PC-3 (cell line): ENCODE results near the gene SFT2D1. TPM values are rescaled to one million over a fixed set of nuclear protein-coding genes. Genes with fewer than 3 reads are reported as not detected.

Experiments
- ATAC-seq: fragments of 200-7000 bp; cut with Tn5 transposase; 2 replicates; pipeline ENCODE4 v1.9.1; 2020; ENCODE audit warnings: mild to moderate bottlenecking, moderate library complexity
- Bru-seq: library from RNA; stranded (reverse); fragments of 400-500 nt; gene quantifications from one replicate; lab custom pipeline; 2021; lab: Mats Ljungman, UMichigan
- BruChase-seq, 2 experiments: library from RNA; stranded (reverse); fragments of 400-500 nt; gene quantifications; one replicate each; lab custom pipeline; 2021; lab: Mats Ljungman, UMichigan
- BruUV-seq: library from RNA; stranded (reverse); fragments of 400-500 nt; replicated peaks from 2 replicates; lab custom pipeline; 2021; lab: Mats Ljungman, UMichigan
- CTCF ChIA-PET: fragments of 300-600 bp; sonication (Branson Sonifier 250); formaldehyde crosslinking; loops from one replicate; lab custom pipeline; 2022; ENCODE audit warnings: antibody characterized with exemption; lab: Charles Lee
- POLR2A ChIA-PET: fragments of 300-600 bp; sonication (Branson Sonifier 250); formaldehyde crosslinking; loops from one replicate; lab custom pipeline; 2022; ENCODE audit warnings: antibody characterized with exemption; ENCODE audit not compliant: unreplicated experiment; lab: Charles Lee
- DNase-seq: peaks from one replicate; pipeline ENCODE4 v3.0.0-alpha.2; 2015
- H2AFZ ChIP-seq: fragments of 300-600 bp; sonication (generic); 2 replicates; pipeline ENCODE4 v1.6.0; 2016; ENCODE audit warnings: antibody characterized with exemption, low read length
- H3F3A ChIP-seq: fragments of 300-600 bp; sonication (generic); one replicate; pipeline ENCODE4 v1.6.0; 2017; ENCODE audit warnings: antibody characterized with exemption, low read length, control low read depth, mild to moderate bottlenecking; ENCODE audit not compliant: unreplicated experiment
- H3K27ac ChIP-seq: fragments of 300-600 bp; sonication (generic); 2 replicates; pipeline ENCODE4 v1.5.1; 2016; ENCODE audit warnings: mild to moderate bottlenecking, low read length
- H3K27me3 ChIP-seq: fragments of 300-600 bp; sonication (generic); 2 replicates; pipeline ENCODE4 v1.6.1; 2016; ENCODE audit warnings: low read length, mixed read lengths
- H3K36me3 ChIP-seq: fragments of 300-600 bp; sonication (generic); 2 replicates; pipeline ENCODE4 v1.6.1; 2016; ENCODE audit warnings: low read depth, mixed run types, low read length, mixed read lengths
- H3K4me1 ChIP-seq: fragments of 300-600 bp; sonication (generic); 2 replicates; pipeline ENCODE4 v1.5.1; 2016; ENCODE audit warnings: low read length; ENCODE audit not compliant: insufficient read depth
- H3K4me2 ChIP-seq: fragments of 300-600 bp; sonication (generic); 2 replicates; pipeline ENCODE4 v1.6.0; 2016; ENCODE audit warnings: low read length
- H3K4me3 ChIP-seq: fragments of 300-600 bp; sonication (generic); 2 replicates; pipeline ENCODE4 v1.5.1; 2016; ENCODE audit warnings: mild to moderate bottlenecking, low read length, mixed read lengths
- H3K79me2 ChIP-seq: fragments of 300-600 bp; sonication (generic); 2 replicates; pipeline ENCODE4 v1.6.1; 2017; ENCODE audit warnings: low read length, mixed read lengths
- H3K9ac ChIP-seq: fragments of 300-600 bp; sonication (generic); 2 replicates; pipeline ENCODE4 v1.6.0; 2016; ENCODE audit warnings: mild to moderate bottlenecking, low read length
- H3K9me2 ChIP-seq: fragments of 300-600 bp; sonication (generic); replicated peaks from 2 replicates; pipeline ENCODE4 v1.6.1; 2016; ENCODE audit warnings: mixed run types, low read length, mixed read lengths
- H3K9me3 ChIP-seq: fragments of 300-600 bp; sonication (generic); 2 replicates; pipeline ENCODE4 v1.6.1; 2016; ENCODE audit warnings: low read length, mixed read lengths
- H4K20me1 ChIP-seq: fragments of 300-600 bp; sonication (generic); 2 replicates; pipeline ENCODE4 v1.6.1; 2016; ENCODE audit warnings: low read length, mixed read lengths
- EZH2 ChIP-seq: fragments of 300-600 bp; sonication (generic); IDR thresholded peaks from one replicate; pipeline ENCODE4 v1.6.1; 2017; ENCODE audit warnings: antibody characterized with exemption, mild to moderate bottlenecking, low read length; ENCODE audit not compliant: unreplicated experiment
- EZH2phosphoT487 ChIP-seq: fragments of 300-600 bp; sonication (generic); IDR thresholded peaks from 2 replicates; pipeline ENCODE4 v1.6.1; 2018; ENCODE audit warnings: mild to moderate bottlenecking, antibody characterized with exemption, low read length, borderline replicate concordance
- intact Hi-C: fragments of 100-400 bp; cut with micrococcal nuclease; formaldehyde crosslinking; loops from 2 replicates; pipeline ENCODE4 v1.9.0; 2023
- long read RNA-seq: library from polyadenylated mRNA; unstranded; transcript quantifications from one replicate; pipeline ENCODE4 v2.0.0, GENCODE V29; 2021; ENCODE audit not compliant: unreplicated experiment
- total RNA-seq: library from RNA; depleted of rRNA; stranded (reverse); fragments of >200 nt; gene quantifications from 2 replicates; pipeline ENCODE4 v1.2.3, GENCODE V29; 2014; rRNA removed
- TF ChIP-seq, protein P1 (sequence below): fragments of 300-600 bp; sonication (generic); conservative IDR thresholded peaks from 2 replicates; pipeline ENCODE4 v1.5.1; 2017; ENCODE audit warnings: antibody characterized with exemption, low read depth, mild to moderate bottlenecking, low read length

Gene SFT2D1
- total RNA-seq = 28.0 and 32.1 TPM in 2 replicates
- Bru-seq, nascent RNA = percentile 76 among the genes with signal in this experiment
- BruChase-seq, experiment 1, labeled RNA remaining after a 6-hour chase = percentile 77 among the genes with signal in this experiment
- percentile 86 among the genes with signal in this experiment for BruChase-seq, experiment 2, labeled RNA remaining after a 2-hour chase
- long read RNA-seq, transcript SFT2D1-201 (8 exons, 1,079 nt) = major isoform, 92 of 111 reads
- long read RNA-seq, partial matches to known transcripts = 7 of 111 reads
- long read RNA-seq, other reads (novel, unspliced or antisense) = 12 of 111 reads

DNA sequence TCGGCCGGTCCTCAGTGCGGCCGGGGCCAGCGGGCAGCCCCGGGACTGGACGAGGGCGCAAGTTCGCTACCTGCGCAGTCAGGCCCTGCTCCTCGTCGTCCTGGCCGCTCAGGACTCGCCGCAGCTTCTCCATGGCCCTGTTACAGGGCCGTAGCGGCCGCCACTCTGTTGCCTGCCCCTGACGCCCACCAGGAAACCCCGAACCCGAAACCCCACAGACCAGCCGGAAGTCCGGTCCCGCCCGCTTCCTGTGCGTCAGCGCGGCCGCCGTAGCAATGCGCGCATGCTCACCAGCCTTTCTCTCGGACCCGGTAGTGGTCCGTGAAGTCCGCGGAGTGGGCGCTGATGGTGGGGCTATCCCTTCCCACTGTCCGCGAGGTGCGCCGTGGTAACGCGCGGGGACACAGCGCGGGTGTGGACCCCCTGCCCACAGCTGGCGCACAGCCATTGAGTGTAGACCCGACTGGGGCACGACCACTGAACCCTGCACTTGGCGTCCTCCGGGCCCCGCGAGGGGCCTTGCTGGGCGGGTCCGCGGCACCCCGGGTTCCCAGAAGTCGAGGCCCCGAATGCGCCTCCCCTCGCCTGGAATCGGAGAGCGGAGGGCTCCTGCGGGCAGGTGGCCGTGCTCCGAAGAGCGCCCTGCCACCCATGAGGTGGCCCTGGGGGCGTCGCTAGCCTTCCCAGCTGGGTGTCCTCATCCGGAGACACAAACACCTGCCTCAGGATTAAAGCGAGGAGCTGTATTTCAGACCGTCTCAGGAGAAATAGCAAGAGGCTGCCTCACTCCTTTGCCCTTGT is at the start of gene SFT2D1:
Gene SFT2D1 (minus strand): TSS at position 197 of the 801 bp plus-strand sequence. CDS start 64 bp downstream, at position 133.
- H3K4me2 ChIP-seq = peak within 1 kb of the TSS; percentile 99
- no peaks in the 10 kb centered on the region for H3K9me3 ChIP-seq
- H3K27me3 ChIP-seq = no peaks in the 10 kb centered on the region
- H3K36me3 ChIP-seq = no peaks in the 10 kb centered on the region
- peak within 1 kb of the TSS; percentile 95 for H3K9ac ChIP-seq
- H3F3A ChIP-seq = no peaks in the 10 kb centered on the region
- DNase-seq (peak; percentile 49), ATAC-seq (peak; percentile 92)
- peaks cover 50% of the 10 kb centered on the region for H3K79me2 ChIP-seq
- no peaks in the 10 kb centered on the region for H4K20me1 ChIP-seq
- intact Hi-C loops = loop anchor here (2.0 kb wide), 1 partner anchor 40 kb away; the partner anchor contains the start of gene MPC1
- TF ChIP-seq, protein P1, sequence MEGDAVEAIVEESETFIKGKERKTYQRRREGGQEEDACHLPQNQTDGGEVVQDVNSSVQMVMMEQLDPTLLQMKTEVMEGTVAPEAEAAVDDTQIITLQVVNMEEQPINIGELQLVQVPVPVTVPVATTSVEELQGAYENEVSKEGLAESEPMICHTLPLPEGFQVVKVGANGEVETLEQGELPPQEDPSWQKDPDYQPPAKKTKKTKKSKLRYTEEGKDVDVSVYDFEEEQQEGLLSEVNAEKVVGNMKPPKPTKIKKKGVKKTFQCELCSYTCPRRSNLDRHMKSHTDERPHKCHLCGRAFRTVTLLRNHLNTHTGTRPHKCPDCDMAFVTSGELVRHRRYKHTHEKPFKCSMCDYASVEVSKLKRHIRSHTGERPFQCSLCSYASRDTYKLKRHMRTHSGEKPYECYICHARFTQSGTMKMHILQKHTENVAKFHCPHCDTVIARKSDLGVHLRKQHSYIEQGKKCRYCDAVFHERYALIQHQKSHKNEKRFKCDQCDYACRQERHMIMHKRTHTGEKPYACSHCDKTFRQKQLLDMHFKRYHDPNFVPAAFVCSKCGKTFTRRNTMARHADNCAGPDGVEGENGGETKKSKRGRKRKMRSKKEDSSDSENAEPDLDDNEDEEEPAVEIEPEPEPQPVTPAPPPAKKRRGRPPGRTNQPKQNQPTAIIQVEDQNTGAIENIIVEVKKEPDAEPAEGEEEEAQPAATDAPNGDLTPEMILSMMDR = no peak
- TF ChIP-seq EZH2phosphoT487 = no peak
- TSS peak; percentile 87 for BruUV-seq
- ChIA-PET POLR2A (no interaction called here), CTCF (no interaction called here)
- peak within 1 kb of the TSS; percentile 98 for H3K4me3 ChIP-seq
- H3K27ac ChIP-seq = peak within 1 kb of the TSS; percentile 36
- no peaks in the 10 kb centered on the region for H3K9me2 ChIP-seq
- H2AFZ ChIP-seq = peak within 1 kb of the TSS; percentile 93
- H3K4me1 ChIP-seq = no peaks in the 10 kb centered on the region

GRCh38 chr6:166389119-166389518 is 46.8 kb upstream of the SFT2D1 start:
- CTCF ChIA-PET = no interaction called here
- Histone ChIP-seq H3K27me3 (0 out of 2 replicates have a peak, but pooled peaks cover 2% of the 10 kb centered on the region), H3K9ac (no peak overlapping the region), H3K4me1 (no peaks in the 10 kb centered on the region), H2AFZ (no peak overlapping the region), H3K4me3 (no peak overlapping the region), H3F3A (no peaks in the 10 kb centered on the region), H3K9me3 (no peaks in the 10 kb centered on the region), H3K9me2 (no peaks in the 10 kb centered on the region), H3K27ac (no peak overlapping the region), H4K20me1 (no peaks in the 10 kb centered on the region), H3K79me2 (no peaks in the 10 kb centered on the region), H3K36me3 (no peaks in the 10 kb centered on the region), H3K4me2 (no peak overlapping the region)
- intact Hi-C loops = no loop called here
- no TSS peak for BruUV-seq
- TF ChIP-seq EZH2 (no peak), EZH2phosphoT487 (no peak)
- TF ChIP-seq, protein P1 = no peak
- no peak for DNase-seq
- ATAC-seq = no peak
- POLR2A ChIA-PET = no interaction called here
